Activated B cell treated with CpG ODN at 0.5 μM for 24 hours (primary cell): Measurements from ENCODE around the gene SPG7. TPM values are rescaled to one million over a fixed set of nuclear protein-coding genes. Genes with fewer than 3 reads are reported as not detected.
"Not testable (repeated sequence)": the region's sequence is repeated elsewhere in the genome, so short reads cannot be mapped to it uniquely, and the experiment has no call there.

ENCODE experiments used
- ATAC-seq: fragments of 200-7000 bp; cut with Tn5 transposase; one replicate; pipeline ENCODE4 v1.10.0; 2021; ENCODE audit warnings: low read depth, mild to moderate bottlenecking, moderate library complexity
- CTCF ChIA-PET: fragments of 350-600 bp; sonication (Branson Sonifier 250); formaldehyde crosslinking; loops from one replicate; lab custom pipeline; 2021; ENCODE audit warnings: antibody characterized with exemption; lab: Charles Lee
- POLR2A ChIA-PET: fragments of 350-600 bp; sonication (Branson Sonifier 250); formaldehyde crosslinking; loops from one replicate; lab custom pipeline; 2021; ENCODE audit warnings: antibody characterized with exemption; lab: Charles Lee
- DNase-seq: peaks from one replicate; pipeline ENCODE4 v3.0.0; 2022
- H3K27ac Mint-ChIP-seq: one replicate; pipeline ENCODE4 v1.8.0; 2020; ENCODE audit warnings: mixed read lengths
- H3K27me3 Mint-ChIP-seq: one replicate; pipeline ENCODE4 v1.8.0; 2021; ENCODE audit warnings: mixed read lengths
- H3K36me3 Mint-ChIP-seq: one replicate; pipeline ENCODE4 v1.8.0; 2021; ENCODE audit warnings: low read depth, mixed read lengths
- H3K4me1 Mint-ChIP-seq: one replicate; pipeline ENCODE4 v1.8.0; 2021; ENCODE audit warnings: mixed read lengths
- H3K4me3 Mint-ChIP-seq: one replicate; pipeline ENCODE4 v1.8.0; 2020; ENCODE audit warnings: mild to moderate bottlenecking, mixed read lengths
- H3K9me3 Mint-ChIP-seq: one replicate; pipeline ENCODE4 v1.8.0; 2020; ENCODE audit warnings: mixed read lengths
- intact Hi-C: fragments of 100-400 bp; cut with micrococcal nuclease; formaldehyde crosslinking; loops from one replicate; pipeline ENCODE4 v1.15.1; 2024
- total RNA-seq: library from RNA; stranded (reverse); gene quantifications from 2 replicates; pipeline ENCODE4 v1.2.3, GENCODE V29; 2022
- TF ChIP-seq, protein P1 (sequence below): fragments of 200-600 bp; IDR thresholded peaks from one replicate; pipeline ENCODE4 v1.8.0; 2022; ENCODE audit warnings: antibody characterized with exemption, mild to moderate bottlenecking

The SPG7 gene
- total RNA-seq, 1 donor from 2014 or later, result 102 TPM

DNA sequence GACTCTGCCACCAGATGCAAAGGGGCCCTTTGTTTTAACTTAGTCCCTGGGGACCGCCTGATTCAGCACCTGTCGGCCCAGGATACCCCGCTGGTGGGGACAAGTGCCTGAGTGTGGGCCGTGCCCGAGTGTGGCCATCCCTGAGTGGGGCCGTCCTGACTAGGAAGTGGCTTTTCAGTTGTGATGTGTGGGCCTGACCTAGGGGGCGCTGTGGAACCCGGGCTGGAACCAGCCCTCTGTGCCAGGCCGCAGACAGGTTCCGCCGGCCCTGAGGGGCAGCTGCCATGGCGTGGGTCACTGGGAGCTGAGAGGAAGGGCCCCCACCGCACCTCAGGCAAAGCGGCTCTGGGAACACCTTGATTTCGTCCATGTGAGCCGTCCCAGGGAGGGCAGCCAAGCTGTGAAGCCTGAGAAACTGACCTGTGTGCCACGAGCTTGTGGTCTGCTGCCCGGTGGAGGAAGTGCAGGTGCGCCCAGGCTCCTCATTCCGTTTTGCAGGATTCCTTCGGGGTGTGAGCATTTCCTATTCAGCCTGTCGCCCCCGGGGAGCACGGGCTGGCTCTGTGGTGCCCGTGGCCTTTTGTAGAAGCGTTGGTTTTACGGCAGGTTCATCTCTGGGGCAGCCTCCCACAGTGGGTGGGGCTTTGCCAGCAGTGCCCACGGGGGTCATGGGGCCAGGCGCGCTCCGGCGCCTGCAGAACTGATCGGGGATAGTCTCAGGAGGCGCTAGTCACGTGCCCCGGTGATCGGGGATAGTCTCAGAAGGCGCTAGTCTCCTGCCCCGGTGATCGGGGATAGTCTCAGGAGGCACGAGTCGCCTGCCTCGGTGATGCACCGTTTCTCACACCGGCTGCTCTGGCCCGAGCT, 57.5 kb downstream of the SPG7 start:
- Mint-ChIP-seq H3K36me3 (peaks cover 38% of the 10 kb centered on the region), H3K27ac (no peak overlapping the region), H3K4me1 (peaks cover 51% of the 10 kb centered on the region), H3K9me3 (no peaks in the 10 kb centered on the region), H3K27me3 (peaks cover 2% of the 10 kb centered on the region), H3K4me3 (peak overlapping the region; percentile 57)
- ATAC-seq (peak; percentile 59), DNase-seq (peak; percentile 44)
- TF ChIP-seq, protein P1, sequence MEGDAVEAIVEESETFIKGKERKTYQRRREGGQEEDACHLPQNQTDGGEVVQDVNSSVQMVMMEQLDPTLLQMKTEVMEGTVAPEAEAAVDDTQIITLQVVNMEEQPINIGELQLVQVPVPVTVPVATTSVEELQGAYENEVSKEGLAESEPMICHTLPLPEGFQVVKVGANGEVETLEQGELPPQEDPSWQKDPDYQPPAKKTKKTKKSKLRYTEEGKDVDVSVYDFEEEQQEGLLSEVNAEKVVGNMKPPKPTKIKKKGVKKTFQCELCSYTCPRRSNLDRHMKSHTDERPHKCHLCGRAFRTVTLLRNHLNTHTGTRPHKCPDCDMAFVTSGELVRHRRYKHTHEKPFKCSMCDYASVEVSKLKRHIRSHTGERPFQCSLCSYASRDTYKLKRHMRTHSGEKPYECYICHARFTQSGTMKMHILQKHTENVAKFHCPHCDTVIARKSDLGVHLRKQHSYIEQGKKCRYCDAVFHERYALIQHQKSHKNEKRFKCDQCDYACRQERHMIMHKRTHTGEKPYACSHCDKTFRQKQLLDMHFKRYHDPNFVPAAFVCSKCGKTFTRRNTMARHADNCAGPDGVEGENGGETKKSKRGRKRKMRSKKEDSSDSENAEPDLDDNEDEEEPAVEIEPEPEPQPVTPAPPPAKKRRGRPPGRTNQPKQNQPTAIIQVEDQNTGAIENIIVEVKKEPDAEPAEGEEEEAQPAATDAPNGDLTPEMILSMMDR, result no peak
- intact Hi-C loops, result loop anchor here (10.0 kb wide), 1 partner anchor 621 kb away; no protein-coding TSS in a partner anchor
- ChIA-PET CTCF (interaction anchor here (0.7 kb wide), 1 partner anchor 10 kb away, joined by 3 read pairs; the partner anchor contains the start of gene CPNE7), POLR2A (interaction anchor here (0.6 to 1.0 kb wide), 5 partner anchors 10 to 1005 kb away, joined by 3 to 5 read pairs (median 3); partner anchors contain the start of gene CPNE7)

DNA sequence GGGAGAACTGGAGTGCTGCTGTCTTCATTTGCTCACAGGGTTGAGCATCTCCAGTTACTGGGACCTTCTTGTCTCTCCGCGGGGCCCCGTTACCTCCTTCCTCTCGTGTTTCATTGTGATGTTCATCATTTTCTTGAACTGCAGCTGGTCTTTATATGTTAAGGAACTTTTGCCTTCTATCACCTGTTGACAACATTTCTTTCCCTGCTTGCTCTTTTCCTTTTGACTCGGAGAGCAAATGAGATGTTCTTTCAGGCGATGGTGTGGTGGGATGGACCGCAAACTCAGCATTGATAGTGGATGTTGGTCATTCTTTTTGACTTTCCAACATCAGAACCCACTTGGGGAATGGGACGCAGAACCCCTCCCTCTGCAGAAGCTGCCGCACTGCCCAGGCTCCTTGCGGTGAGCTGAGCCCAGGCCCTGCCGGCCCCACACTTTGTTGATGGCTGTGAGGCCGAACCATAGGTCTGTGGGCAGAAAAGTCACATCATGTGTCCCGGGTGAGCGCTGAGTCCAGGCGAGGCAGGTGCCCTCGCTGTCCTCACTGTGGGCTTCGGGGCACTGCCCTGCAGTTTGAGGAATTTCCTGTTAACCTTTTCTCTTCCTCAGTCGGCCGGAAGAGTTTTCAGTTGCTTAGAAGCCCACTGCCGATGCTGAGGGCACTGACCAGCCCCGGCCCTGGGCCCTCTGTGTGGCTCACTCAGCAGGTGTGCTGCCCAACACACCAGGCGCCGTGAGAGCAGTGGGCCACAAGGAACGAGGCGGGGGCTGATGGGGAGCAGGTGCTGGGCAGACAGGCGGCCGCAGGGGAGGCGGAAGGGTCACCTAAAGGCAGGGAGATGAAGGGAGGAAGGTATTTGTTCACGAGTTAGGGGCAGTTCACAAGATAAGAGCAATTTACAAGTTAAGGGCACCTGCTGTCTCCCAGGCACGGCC, 59.7 kb downstream of the SPG7 start:
- H3K4me1 Mint-ChIP-seq, result peaks cover 48% of the 10 kb centered on the region
- DNase-seq (no peak), ATAC-seq (no peak)
- H3K36me3 Mint-ChIP-seq, result peaks cover 21% of the 10 kb centered on the region
- POLR2A ChIA-PET, result no interaction called here
- peaks cover 6% of the 10 kb centered on the region for H3K27me3 Mint-ChIP-seq
- intact Hi-C loops, result loop anchor here (10.0 kb wide), 1 partner anchor 623 kb away; no protein-coding TSS in a partner anchor
- H3K9me3 Mint-ChIP-seq, result no peaks in the 10 kb centered on the region
- CTCF ChIA-PET, result no interaction called here
- TF ChIP-seq, protein P1, result no peak
- H3K27ac Mint-ChIP-seq, result no peak overlapping the region
- no peak overlapping the region for H3K4me3 Mint-ChIP-seq

DNA sequence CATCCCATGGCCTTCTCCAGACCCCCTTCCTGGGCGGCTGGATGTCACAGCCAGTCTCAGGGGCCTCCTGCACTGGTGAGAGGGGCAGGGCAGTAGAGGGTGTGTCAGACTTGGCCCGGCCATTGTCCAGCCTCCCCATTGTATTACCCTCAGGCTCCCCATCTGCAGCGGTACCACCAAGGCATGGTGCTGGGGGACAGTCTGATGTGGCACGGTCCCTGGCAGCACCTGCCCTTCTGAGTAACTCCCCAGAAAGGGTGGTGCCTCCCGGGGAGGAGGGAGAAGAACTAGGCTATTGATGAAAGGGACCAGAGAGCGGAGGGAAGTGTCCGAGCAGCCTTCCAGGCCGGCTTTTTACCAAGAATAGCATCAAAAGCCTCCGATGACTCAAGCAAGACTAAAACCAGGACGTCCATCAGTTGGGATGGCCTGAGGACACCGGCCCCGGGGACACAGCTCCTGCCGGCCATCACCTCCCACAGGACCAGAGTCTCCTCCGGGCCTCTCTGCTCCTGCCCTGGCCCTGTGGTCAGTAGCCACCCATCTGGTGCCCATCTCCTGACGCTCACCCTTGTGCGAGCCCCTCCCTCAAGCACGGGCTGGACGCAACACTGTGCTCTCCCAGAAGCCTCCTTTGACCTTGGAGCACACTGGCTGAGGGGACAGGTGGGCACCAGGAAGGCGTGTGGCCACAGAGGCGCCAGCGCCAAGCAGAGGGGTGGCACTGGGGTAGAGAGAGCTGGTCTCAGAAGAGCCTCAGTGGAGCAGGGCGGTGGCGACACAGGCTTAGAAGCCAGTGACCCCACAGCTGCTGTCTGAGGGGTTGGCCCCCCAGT, 61.5 kb downstream of the SPG7 start:
- no peak overlapping the region for H3K27ac Mint-ChIP-seq
- DNase-seq (no peak), ATAC-seq (no peak)
- H3K36me3 Mint-ChIP-seq, result peaks cover 5% of the 10 kb centered on the region
- H3K4me3 Mint-ChIP-seq, result no peak overlapping the region
- H3K27me3 Mint-ChIP-seq, result peaks cover 10% of the 10 kb centered on the region
- intact Hi-C loops, result loop anchor here (10.0 kb wide), 1 partner anchor 625 kb away; no protein-coding TSS in a partner anchor
- H3K9me3 Mint-ChIP-seq, result no peaks in the 10 kb centered on the region
- POLR2A ChIA-PET, result no interaction called here
- CTCF ChIA-PET, result no interaction called here
- H3K4me1 Mint-ChIP-seq, result peaks cover 39% of the 10 kb centered on the region
- TF ChIP-seq, protein P1, result no peak

DNA sequence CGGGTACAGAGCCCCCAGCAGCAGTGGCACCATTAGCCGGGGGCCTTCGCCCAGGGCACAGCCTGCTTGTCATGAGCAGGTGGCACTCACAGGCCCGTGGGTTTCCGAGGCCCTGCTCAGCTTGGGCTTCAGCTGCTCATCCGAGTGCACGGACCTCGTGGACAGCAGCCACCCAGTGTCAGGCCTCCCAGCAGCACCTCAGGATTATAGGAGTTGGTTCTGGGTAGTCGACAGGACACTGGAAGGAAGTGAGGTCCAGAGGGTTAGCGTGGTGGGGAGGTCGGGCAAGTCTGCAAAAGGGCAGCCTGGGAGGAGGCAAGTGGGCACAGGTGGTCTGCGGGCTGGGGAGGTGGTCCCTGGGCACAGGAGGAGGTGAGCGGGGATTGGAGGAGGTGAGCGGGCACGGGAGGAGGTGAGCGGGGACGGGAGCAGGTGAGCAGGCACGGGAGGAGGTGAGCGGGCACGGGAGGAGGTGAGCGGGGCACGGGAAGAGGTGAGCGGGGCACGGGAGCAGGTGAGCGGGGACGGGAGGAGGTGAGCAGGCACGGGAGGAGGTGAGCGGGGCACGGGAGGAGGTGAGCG, 62.2 kb downstream of the SPG7 start:
- DNase-seq (no peak), ATAC-seq (no peak)
- intact Hi-C loops, result no loop called here
- H3K36me3 Mint-ChIP-seq, result no peaks in the 10 kb centered on the region
- TF ChIP-seq, protein P1, result no peak
- peaks cover 10% of the 10 kb centered on the region for H3K27me3 Mint-ChIP-seq
- no peaks in the 10 kb centered on the region for H3K9me3 Mint-ChIP-seq
- no peak overlapping the region for H3K4me3 Mint-ChIP-seq
- H3K27ac Mint-ChIP-seq, result no peak overlapping the region
- ChIA-PET CTCF (no interaction called here), POLR2A (no interaction called here)
- H3K4me1 Mint-ChIP-seq, result peaks cover 32% of the 10 kb centered on the region

DNA sequence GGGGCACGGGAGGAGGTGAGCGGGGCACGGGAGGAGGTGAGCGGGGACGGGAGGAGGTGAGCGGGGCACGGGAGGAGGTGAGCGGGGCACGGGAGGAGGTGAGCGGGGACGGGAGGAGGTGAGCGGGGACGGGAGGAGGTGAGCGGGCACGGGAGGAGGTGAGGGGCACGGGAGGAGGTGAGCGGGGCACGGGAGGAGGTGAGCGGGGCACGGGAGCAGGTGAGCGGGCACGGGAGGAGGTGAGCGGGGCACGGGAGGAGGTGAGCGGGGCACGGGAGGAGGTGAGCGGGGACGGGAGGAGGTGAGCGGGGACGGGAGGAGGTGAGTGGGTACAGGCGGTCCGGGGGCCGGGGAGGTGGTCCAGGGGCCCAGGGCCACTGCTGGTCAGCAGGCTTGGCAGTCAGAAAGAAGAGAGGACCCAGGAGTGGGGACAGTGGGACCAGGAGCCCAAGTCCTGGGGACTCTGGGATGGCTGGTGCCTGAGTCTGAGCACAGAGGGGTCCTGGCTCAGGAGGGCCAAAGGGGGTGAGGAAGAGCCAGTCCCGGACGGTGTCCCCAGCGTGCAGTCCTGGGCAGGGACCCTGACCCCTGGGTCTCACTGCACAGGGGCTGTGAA, 62.9 kb downstream of the SPG7 start:
- CTCF ChIA-PET, DNase-seq, POLR2A ChIA-PET, H3K27me3 Mint-ChIP-seq, intact Hi-C loops, H3K4me3 Mint-ChIP-seq, H3K36me3 Mint-ChIP-seq, H3K9me3 Mint-ChIP-seq, H3K27ac Mint-ChIP-seq, ATAC-seq: not testable (repeated sequence)
- H3K4me1 Mint-ChIP-seq, result peaks cover 26% of the 10 kb centered on the region
